VCaP (cell line): ENCODE measurements around the gene F3.
"Not testable (repeated sequence)": the region's sequence is repeated elsewhere in the genome, so short reads cannot be mapped to it uniquely, and the experiment has no call there.

ENCODE experiments used
- H3K27ac ChIP-seq: fragments of 450-650 bp; 2 replicates; pipeline ENCODE4 v1.5.1; 2017
- TF ChIP-seq, protein P1 (sequence below): fragments of 450-650 bp; conservative IDR thresholded peaks from 2 replicates; pipeline ENCODE4 v1.5.1; 2017; ENCODE audit warnings: mild to moderate bottlenecking, moderate library complexity

Gene F3

DNA sequence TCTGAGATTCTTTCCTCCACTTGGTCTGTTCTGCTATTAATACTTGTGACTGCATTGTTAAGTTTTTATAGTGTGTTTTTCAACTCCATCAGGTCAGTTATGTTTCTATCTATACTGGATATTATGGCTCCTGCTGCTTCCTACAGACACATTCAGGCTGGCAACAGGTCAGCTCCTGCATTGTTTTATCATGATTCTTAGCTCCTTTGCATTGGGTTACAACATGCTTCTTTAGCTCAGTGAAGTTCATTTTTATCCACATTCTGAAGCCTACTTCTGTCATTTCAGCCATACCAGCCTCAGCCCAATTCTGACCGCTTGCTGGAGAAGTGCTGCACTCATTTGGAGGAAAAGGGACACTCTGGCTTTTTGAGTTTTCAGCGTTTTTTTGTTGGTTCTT is 37.3 kb upstream of the F3 start:
- TF ChIP-seq, protein P1, sequence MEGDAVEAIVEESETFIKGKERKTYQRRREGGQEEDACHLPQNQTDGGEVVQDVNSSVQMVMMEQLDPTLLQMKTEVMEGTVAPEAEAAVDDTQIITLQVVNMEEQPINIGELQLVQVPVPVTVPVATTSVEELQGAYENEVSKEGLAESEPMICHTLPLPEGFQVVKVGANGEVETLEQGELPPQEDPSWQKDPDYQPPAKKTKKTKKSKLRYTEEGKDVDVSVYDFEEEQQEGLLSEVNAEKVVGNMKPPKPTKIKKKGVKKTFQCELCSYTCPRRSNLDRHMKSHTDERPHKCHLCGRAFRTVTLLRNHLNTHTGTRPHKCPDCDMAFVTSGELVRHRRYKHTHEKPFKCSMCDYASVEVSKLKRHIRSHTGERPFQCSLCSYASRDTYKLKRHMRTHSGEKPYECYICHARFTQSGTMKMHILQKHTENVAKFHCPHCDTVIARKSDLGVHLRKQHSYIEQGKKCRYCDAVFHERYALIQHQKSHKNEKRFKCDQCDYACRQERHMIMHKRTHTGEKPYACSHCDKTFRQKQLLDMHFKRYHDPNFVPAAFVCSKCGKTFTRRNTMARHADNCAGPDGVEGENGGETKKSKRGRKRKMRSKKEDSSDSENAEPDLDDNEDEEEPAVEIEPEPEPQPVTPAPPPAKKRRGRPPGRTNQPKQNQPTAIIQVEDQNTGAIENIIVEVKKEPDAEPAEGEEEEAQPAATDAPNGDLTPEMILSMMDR, result no peak
- no peak overlapping the region for H3K27ac ChIP-seq

DNA sequence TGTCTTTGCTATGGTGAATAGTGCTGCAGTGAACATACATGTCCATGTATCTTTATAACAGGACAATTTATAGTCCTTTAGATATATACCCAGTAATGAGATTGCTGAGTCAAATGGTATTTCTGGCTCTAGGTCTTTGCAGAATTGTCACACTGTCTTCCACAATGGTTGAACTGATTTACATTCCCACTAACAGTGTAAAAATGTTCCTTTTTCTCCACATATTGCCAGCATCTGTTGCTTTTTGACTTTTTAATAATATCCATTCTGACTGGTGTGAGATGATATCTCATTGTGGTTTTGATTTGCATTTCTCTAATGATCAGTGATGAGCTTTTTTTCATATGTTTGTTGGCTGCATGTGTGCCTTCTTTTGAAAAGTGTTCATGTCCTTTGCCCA is 32.4 kb upstream of the F3 start:
- peak overlapping the region; percentile 30; the same call in 1 of the 2 replicates for H3K27ac ChIP-seq

DNA sequence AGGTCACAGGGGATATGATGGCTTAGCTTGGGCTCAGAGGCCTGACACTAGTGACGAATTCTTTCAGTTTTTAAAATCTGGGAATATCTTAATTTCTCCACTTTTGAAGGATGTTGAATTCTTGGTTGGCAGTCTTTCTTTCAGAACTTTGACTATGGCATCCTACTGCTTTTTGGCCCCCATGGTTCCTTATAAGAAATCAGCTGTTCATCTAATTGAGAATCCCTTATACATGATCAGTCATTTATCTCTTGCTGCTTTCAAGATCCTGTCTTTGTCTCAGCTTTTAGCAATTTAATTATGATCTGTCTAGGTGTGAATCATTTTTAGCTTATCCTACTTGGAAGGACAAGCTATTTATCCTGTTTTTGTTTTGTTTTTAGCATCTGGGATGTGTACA is 31.2 kb upstream of the F3 start:
- TF ChIP-seq, protein P1, result no peak
- no peak overlapping the region for H3K27ac ChIP-seq

DNA sequence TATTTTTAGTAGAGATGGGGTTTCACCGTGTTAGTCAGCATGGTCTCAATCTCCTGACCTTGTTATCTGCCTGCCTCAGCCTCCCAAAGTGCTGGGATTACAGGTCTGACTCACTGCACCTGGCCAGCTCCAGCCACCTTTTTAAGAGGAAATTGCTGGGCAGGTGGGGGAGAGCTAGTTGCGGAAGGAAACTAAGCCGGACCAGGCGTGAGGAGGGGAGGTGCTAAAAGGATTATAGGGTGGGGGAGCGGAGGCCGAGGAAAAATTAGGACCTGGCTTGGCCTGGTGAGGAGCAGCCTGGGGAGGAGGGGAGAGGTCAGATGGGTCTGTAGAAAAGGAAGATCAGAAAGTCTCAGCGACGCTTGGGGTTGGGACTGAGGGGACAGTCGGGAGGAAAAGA is 29.4 kb upstream of the F3 start:
- not testable (repeated sequence) for H3K27ac ChIP-seq

DNA sequence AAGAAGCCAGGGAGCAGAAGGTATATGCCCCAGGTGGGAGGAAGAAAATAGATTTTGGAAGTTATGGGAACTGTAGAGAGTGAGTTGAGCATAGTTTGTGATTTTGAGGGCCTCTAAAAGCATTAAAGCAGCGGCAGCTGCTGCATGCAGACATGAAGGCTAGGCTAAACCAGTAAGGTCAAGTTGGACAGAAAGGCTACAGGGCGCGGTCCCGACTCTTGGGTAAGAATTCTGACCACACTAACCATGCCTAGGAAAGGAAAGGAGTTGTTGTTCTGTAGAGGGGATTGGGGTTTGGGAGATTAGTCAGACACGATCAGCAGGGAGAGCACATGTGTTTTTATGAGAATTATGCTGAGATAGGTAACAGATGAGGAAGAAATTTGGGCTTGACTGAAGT is 27.2 kb upstream of the F3 start:
- H3K27ac ChIP-seq, result not testable (repeated sequence)

DNA sequence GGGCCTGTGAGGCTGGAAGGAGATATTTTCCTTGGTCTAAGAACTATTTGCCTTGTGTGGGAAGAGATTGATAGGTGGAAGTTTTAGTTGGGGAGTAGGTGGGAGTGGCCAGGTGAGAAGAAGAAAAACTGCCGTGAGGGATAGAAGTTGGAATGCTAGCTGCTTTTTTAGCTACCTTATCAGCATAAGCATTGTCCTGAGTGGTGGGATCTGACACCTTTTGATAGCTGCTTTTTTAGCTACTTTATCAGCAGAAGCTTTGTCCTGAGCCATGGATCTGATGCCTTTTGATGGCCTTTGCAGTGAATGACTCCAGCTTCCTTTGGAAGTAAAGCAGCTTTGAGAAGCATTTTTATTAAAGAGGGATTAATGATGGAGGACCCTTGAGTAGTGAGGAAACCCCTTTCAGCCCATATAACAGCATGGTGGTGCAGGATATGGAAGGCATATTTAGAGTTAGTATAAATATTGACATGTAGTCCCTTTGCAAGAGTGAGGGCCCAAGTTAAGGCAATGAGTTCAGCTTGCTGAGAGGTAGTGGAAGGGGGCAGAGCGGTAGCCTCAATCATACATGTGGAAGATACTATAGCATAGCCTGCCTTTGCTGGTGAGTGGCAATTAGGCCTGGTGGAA is 26.5 kb upstream of the F3 start:
- H3K27ac ChIP-seq, result not testable (repeated sequence)

DNA sequence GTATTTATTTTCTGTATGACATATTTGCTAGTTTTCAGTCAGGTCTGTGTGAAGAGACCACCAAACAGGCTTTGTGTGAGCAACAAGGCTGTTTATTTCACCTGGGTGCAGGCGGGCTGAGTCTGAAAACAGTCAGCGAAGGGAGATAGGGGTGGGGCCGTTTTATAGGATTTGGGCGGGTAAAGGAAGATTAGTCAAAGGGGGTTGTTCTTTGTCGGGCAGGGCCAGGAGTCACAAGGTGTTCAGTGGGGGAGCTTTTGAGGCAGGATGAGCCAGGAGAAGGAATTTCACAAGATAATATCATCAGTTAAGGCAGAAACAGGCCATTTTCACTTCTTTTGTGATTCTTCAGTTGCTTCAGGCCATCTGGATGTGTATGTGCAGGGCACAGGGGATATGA is 24.9 kb upstream of the F3 start:
- H3K27ac ChIP-seq, result not testable (repeated sequence)

DNA sequence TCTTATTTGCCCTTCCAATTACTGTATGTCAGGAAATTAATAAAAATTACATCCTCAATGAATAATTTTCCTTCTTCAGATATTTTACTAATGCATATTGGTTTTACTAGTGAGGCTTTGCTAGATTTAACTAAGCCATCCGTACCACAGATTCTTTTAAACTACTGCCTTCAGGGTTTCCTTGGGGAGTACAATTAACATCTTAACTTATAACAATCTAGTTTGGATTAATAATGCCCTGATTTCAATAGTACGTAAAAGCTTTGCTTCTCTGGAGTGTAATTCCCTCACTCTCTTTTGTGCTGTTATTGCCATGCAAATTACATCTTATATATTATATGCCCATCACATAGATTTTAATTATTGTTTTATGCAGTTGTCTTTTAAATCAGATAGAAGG is 24.3 kb upstream of the F3 start:
- TF ChIP-seq, protein P1, result no peak
- H3K27ac ChIP-seq, result no peak overlapping the region

DNA sequence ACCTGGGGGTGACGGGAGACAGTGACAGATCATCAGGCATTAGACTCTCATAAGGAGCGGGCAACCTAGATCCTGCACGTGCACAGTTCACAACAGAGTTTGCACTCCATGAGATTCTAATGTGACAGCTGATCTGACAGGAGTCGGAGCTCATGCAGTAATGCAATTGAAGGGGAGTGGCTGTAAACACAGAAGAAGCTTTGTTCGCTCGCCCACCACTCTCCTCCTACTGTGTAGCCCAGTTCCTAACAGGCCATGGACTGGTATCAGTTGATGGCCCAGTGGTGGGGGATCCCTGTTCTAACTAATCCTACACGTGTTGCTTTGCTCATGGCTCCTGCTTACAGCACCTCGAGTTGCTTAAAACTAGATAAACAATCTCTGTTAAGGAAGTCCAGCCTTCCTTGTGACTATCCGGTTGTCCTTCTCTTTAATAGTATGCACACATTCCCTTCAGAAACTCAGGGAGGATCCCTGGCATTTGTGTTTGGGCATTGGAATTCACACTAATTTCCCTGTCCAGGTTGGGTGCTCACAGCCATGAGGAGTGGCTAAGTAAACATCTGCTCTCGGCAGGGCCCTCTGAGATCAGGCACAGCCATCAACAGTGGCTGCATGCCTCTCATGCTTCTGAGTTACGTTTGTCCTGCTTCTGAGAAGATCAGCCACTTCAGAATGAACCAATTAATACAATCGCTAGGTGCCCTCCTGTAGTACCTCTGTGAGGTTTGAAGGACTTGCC is 21.1 kb upstream of the F3 start:
- TF ChIP-seq, protein P1, result no peak
- H3K27ac ChIP-seq, result peak overlapping the region; percentile 30; the same call in 1 of the 2 replicates

DNA sequence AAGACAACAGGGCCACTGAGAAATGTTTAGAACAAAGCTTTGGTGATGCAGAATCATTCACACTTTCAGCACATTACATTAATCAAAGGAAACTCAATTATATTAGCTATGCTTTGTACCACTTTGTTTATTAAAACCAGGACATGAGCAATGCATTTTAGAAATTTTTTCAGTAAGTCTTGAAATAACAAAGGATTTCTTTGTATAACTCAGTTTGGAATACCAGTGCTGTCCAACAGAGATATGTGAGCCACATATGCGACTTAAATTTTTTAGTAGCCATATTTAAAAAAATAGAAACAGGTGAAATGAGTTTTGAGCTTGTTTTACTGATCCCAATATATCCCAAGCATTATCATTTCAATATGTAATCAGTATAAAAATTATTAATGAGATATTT is 18.8 kb upstream of the F3 start:
- H3K27ac ChIP-seq, result no peak overlapping the region
- TF ChIP-seq, protein P1, result no peak
